Activated naive CD4-positive, alpha-beta T cell (primary cell): ENCODE measurements around the gene TUBGCP3.

Experiments used
- DNase-seq, 4 experiments: peaks; one replicate each; lab custom pipeline; 2025; lab: John Stamatoyannopoulos, UW

Gene TUBGCP3

DNA sequence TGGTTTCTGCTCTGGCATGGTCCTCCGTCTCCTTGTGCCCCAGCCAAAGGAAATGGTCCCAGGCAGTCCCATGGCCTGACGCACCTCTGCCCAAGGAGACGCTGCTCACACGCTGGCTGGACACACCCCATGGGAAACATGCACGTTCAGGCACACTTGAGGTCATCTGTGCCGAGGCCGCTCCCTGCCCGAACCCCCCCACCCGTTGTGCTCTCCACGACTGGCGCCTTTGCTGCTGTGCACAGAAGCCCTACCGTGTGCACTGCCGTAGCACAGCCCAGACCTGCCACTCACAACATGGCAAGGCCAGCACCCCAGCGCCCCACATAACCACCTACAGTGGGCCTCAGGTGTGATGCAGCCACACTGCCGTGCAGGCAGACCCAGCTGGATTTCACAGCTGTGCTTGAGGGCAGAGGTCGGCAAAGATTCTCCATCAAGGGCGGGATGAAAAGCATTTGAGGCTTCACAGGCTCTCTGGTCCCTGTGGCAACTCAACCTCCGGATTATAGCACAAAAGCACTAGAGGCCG lies 146.1 kb downstream of the TUBGCP3 start:
- no peak for DNase-seq

DNA sequence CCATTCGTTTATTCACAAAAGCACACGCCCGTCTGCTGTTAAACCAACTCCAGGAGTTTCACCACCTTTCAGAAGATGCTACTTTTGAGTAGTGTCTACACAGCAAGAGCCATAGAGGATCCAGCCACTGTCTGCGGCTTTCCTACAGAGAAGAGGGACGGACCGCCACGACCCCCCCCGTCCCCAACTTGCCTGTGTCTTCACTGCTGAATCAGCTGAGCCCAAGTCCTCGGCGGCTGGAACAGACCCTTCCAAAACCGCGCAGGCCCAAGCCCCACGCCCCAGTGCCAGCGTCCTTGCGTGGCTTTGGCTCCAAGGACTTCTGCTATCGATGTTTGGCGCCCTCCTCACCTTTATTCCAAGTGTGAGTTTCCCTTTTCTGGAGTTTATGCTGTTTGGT lies 146.7 kb downstream of the TUBGCP3 start:
- DNase-seq, result no peak

DNA sequence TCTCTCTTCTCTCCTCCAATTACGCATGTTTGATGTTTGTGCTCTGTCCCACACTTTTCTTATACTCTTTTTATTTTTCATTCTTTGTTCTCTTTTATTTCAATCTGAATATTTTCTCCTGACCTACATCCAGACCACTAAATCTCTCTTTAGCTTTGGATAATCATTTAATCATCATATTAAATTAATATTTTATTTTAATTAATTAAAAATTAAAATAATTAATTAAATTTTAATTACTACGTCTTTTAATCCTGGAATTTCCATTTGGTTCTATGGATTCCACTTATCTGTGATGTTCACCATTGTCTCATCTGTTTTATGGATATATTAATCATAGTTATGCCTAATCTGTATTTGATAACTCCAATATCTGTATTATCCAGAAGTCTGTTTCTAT lies 149.4 kb downstream of the TUBGCP3 start:
- no peak for DNase-seq

DNA sequence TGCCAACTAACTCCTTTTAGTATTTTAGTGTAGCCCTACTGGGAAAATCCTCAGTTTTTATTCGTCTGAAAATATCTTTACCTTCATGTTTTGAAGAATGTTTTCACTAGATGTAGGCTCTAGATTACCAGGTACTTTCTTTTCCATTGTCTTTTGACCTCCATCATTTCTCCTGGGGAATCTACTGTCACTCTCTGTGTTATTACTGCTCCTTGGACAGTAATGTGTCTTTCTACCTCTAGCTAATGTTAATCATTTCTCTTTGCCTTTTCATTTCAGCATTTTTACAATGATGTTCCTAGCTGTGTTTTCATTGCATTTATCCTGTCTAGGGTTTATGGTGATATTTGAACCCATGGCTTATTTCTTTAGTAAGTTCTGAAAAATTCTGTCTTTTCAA lies 149.9 kb downstream of the TUBGCP3 start:
- DNase-seq, result no peak

DNA sequence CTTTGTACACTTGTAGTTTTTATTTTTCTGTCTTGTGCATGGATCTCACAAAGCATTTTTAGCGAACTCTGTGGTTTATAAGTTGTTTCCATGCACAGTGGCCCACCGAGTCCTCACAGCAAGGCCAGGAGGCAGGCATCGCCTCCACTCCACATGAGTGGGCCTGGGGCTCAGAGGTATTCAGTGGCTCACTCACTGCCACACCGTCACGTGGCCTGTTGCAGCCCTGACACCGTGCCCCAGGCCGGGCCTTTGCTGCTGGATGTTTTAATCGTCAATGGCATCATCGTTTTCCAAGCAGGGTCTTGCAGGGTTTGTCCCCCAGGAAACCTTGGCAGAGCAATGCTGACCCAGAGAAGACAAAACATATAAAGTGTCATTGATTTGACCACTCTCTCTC lies 152.0 kb downstream of the TUBGCP3 start:
- DNase-seq, result no peak
